PC-3 (cell line): ENCODE measurements around the gene EXOC2. TPM values are rescaled to one million over a fixed set of nuclear protein-coding genes. Genes with fewer than 3 reads are reported as not detected.

ENCODE experiments used
- ATAC-seq: fragments of 200-7000 bp; cut with Tn5 transposase; 2 replicates; pipeline ENCODE4 v1.9.1; 2020; ENCODE audit warnings: mild to moderate bottlenecking, moderate library complexity
- BruUV-seq: library from RNA; stranded (reverse); fragments of 400-500 nt; replicated peaks from 2 replicates; lab custom pipeline; 2021; lab: Mats Ljungman, UMichigan
- CTCF ChIA-PET: fragments of 300-600 bp; sonication (Branson Sonifier 250); formaldehyde crosslinking; loops from one replicate; lab custom pipeline; 2022; ENCODE audit warnings: antibody characterized with exemption; lab: Charles Lee
- POLR2A ChIA-PET: fragments of 300-600 bp; sonication (Branson Sonifier 250); formaldehyde crosslinking; loops from one replicate; lab custom pipeline; 2022; ENCODE audit warnings: antibody characterized with exemption; ENCODE audit not compliant: unreplicated experiment; lab: Charles Lee
- DNase-seq: peaks from one replicate; pipeline ENCODE4 v3.0.0-alpha.2; 2015
- H2AFZ ChIP-seq: fragments of 300-600 bp; sonication (generic); 2 replicates; pipeline ENCODE4 v1.6.0; 2016; ENCODE audit warnings: antibody characterized with exemption, low read length
- H3F3A ChIP-seq: fragments of 300-600 bp; sonication (generic); one replicate; pipeline ENCODE4 v1.6.0; 2017; ENCODE audit warnings: antibody characterized with exemption, low read length, control low read depth, mild to moderate bottlenecking; ENCODE audit not compliant: unreplicated experiment
- H3K27ac ChIP-seq: fragments of 300-600 bp; sonication (generic); 2 replicates; pipeline ENCODE4 v1.5.1; 2016; ENCODE audit warnings: mild to moderate bottlenecking, low read length
- H3K27me3 ChIP-seq: fragments of 300-600 bp; sonication (generic); 2 replicates; pipeline ENCODE4 v1.6.1; 2016; ENCODE audit warnings: low read length, mixed read lengths
- H3K36me3 ChIP-seq: fragments of 300-600 bp; sonication (generic); 2 replicates; pipeline ENCODE4 v1.6.1; 2016; ENCODE audit warnings: low read depth, mixed run types, low read length, mixed read lengths
- H3K4me1 ChIP-seq: fragments of 300-600 bp; sonication (generic); 2 replicates; pipeline ENCODE4 v1.5.1; 2016; ENCODE audit warnings: low read length; ENCODE audit not compliant: insufficient read depth
- H3K4me2 ChIP-seq: fragments of 300-600 bp; sonication (generic); 2 replicates; pipeline ENCODE4 v1.6.0; 2016; ENCODE audit warnings: low read length
- H3K4me3 ChIP-seq: fragments of 300-600 bp; sonication (generic); 2 replicates; pipeline ENCODE4 v1.5.1; 2016; ENCODE audit warnings: mild to moderate bottlenecking, low read length, mixed read lengths
- H3K79me2 ChIP-seq: fragments of 300-600 bp; sonication (generic); 2 replicates; pipeline ENCODE4 v1.6.1; 2017; ENCODE audit warnings: low read length, mixed read lengths
- H3K9ac ChIP-seq: fragments of 300-600 bp; sonication (generic); 2 replicates; pipeline ENCODE4 v1.6.0; 2016; ENCODE audit warnings: mild to moderate bottlenecking, low read length
- H3K9me2 ChIP-seq: fragments of 300-600 bp; sonication (generic); replicated peaks from 2 replicates; pipeline ENCODE4 v1.6.1; 2016; ENCODE audit warnings: mixed run types, low read length, mixed read lengths
- H3K9me3 ChIP-seq: fragments of 300-600 bp; sonication (generic); 2 replicates; pipeline ENCODE4 v1.6.1; 2016; ENCODE audit warnings: low read length, mixed read lengths
- H4K20me1 ChIP-seq: fragments of 300-600 bp; sonication (generic); 2 replicates; pipeline ENCODE4 v1.6.1; 2016; ENCODE audit warnings: low read length, mixed read lengths
- CTCF ChIP-seq: fragments of 300-600 bp; sonication (generic); conservative IDR thresholded peaks from 2 replicates; pipeline ENCODE4 v1.5.1; 2017; ENCODE audit warnings: antibody characterized with exemption, low read depth, mild to moderate bottlenecking, low read length
- EZH2 ChIP-seq: fragments of 300-600 bp; sonication (generic); IDR thresholded peaks from one replicate; pipeline ENCODE4 v1.6.1; 2017; ENCODE audit warnings: antibody characterized with exemption, mild to moderate bottlenecking, low read length; ENCODE audit not compliant: unreplicated experiment
- EZH2phosphoT487 ChIP-seq: fragments of 300-600 bp; sonication (generic); IDR thresholded peaks from 2 replicates; pipeline ENCODE4 v1.6.1; 2018; ENCODE audit warnings: mild to moderate bottlenecking, antibody characterized with exemption, low read length, borderline replicate concordance
- intact Hi-C: fragments of 100-400 bp; cut with micrococcal nuclease; formaldehyde crosslinking; loops from 2 replicates; pipeline ENCODE4 v1.9.0; 2023
- total RNA-seq: library from RNA; depleted of rRNA; stranded (reverse); fragments of >200 nt; gene quantifications from 2 replicates; pipeline ENCODE4 v1.2.3, GENCODE V29; 2014

EXOC2 gene
- total RNA-seq, 1 experiment from 2014 or later = 27.7 TPM

- Histone ChIP-seq H3K27ac (peak overlapping the region; percentile 54), H3K9ac (peak overlapping the region; percentile 78), H2AFZ (peak overlapping the region; percentile 95), H3K9me3 (no peaks in the 10 kb centered on the region), H4K20me1 (peaks cover 13% of the 10 kb centered on the region), H3K27me3 (no peaks in the 10 kb centered on the region), H3K9me2 (no peaks in the 10 kb centered on the region), H3K36me3 (peaks cover 4% of the 10 kb centered on the region; the same call in 1 of the 2 replicates), H3K79me2 (peaks cover 51% of the 10 kb centered on the region), H3K4me2 (peak overlapping the region; percentile 93), H3K4me1 (peaks cover 15% of the 10 kb centered on the region), H3K4me3 (peak overlapping the region; percentile 100), H3F3A (no peaks in the 10 kb centered on the region)
- POLR2A ChIA-PET = no interaction called here
- DNase-seq = peak; percentile 73
- peak; percentile 88 for ATAC-seq
- intact Hi-C loops = no loop called here
- no TSS peak for BruUV-seq
- CTCF ChIA-PET = no interaction called here
- no peak for TF ChIP-seq EZH2
- no peak for TF ChIP-seq CTCF
- TF ChIP-seq EZH2phosphoT487 = no peak
These were observed 535 bp downstream of the EXOC2 start for GRCh38 chr6:692356-692851.

DNA sequence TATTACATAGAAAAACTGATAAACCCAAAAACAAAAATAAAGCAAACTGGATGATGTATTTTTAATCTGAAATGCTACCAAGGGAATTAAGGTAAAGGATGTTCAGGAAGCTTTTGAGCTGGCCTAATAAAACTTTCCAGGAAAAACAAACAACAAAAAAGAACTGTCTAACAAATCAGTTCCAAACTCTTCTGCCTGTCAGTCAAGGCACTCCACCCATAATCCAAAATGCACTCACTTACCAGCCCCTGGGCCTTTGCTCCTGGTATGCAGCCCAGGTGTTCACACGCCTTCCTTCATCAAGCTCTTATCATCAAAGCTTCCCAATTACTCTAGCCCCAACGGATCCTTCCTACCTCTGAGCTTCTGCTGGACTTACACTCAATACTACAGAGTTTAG is 3.7 kb downstream of the EXOC2 start:
- H3K79me2 ChIP-seq = peaks cover 80% of the 10 kb centered on the region
- H4K20me1 ChIP-seq = peaks cover 13% of the 10 kb centered on the region
- BruUV-seq = no TSS peak
- H3K36me3 ChIP-seq = peaks cover 4% of the 10 kb centered on the region; the same call in 1 of the 2 replicates
- H3K27me3 ChIP-seq = no peaks in the 10 kb centered on the region
- H3K9me2 ChIP-seq = no peaks in the 10 kb centered on the region
- ChIA-PET CTCF (no interaction called here), POLR2A (no interaction called here)
- no peak overlapping the region for H3K4me2 ChIP-seq
- no peak for ATAC-seq
- no peaks in the 10 kb centered on the region for H3K9me3 ChIP-seq
- no peak for DNase-seq
- H3F3A ChIP-seq = no peaks in the 10 kb centered on the region
- no peak overlapping the region for H2AFZ ChIP-seq
- no peak overlapping the region for H3K9ac ChIP-seq
- no peak overlapping the region for H3K4me3 ChIP-seq
- H3K27ac ChIP-seq = no peak overlapping the region
- intact Hi-C loops = loop anchor here (5.0 kb wide), 1 partner anchor 72 kb away; no protein-coding TSS in a partner anchor
- peaks cover 15% of the 10 kb centered on the region for H3K4me1 ChIP-seq
- TF ChIP-seq CTCF (no peak), EZH2phosphoT487 (no peak), EZH2 (no peak)

GRCh38 chr6:686497-686896 is 6.4 kb downstream of the EXOC2 start:
- no peak overlapping the region for H3K27ac ChIP-seq
- BruUV-seq = no TSS peak
- H3K36me3 ChIP-seq = peaks cover 4% of the 10 kb centered on the region; the same call in 1 of the 2 replicates
- H4K20me1 ChIP-seq = peaks cover 5% of the 10 kb centered on the region
- no peak overlapping the region for H3K9ac ChIP-seq
- H3K9me2 ChIP-seq = no peaks in the 10 kb centered on the region
- TF ChIP-seq CTCF = peak; percentile 49
- no peak for TF ChIP-seq EZH2
- intact Hi-C loops = loop anchor here (5.0 kb wide), 1 partner anchor 69 kb away; no protein-coding TSS in a partner anchor
- peaks cover 95% of the 10 kb centered on the region for H3K79me2 ChIP-seq
- peaks cover 19% of the 10 kb centered on the region for H3K4me1 ChIP-seq
- ChIA-PET POLR2A (no interaction called here), CTCF (interaction anchor here (0.6 kb wide), 1 partner anchor 60 kb away, joined by 5 read pairs; no protein-coding TSS in a partner anchor)
- H2AFZ ChIP-seq = no peak overlapping the region
- H3K27me3 ChIP-seq = no peaks in the 10 kb centered on the region
- DNase-seq = no peak
- peak; percentile 46; the same call in 1 of the 2 replicates for ATAC-seq
- H3K9me3 ChIP-seq = no peaks in the 10 kb centered on the region
- no peak overlapping the region for H3K4me2 ChIP-seq
- no peak overlapping the region for H3K4me3 ChIP-seq
- H3F3A ChIP-seq = no peaks in the 10 kb centered on the region
